K562 (cell line): ENCODE data around the gene LMO2. TPM values are rescaled to one million over a fixed set of nuclear protein-coding genes. Genes with fewer than 3 reads are reported as not detected.

Experiments used
- ARID1B ChIP-seq: fragments of 450-650 bp; IDR thresholded peaks from 2 replicates; pipeline ENCODE4 v1.6.1; 2016; ENCODE audit warnings: antibody characterized with exemption, mild to moderate bottlenecking, inconsistent platforms
- CBFA2T2 ChIP-seq: fragments of 450-650 bp; conservative IDR thresholded peaks from 2 replicates; pipeline ENCODE4 v1.6.1; 2017; ENCODE audit warnings: mild to moderate bottlenecking
- CC2D1A ChIP-seq: fragments of 450-650 bp; IDR thresholded peaks from 2 replicates; pipeline ENCODE4 v1.6.1; 2017; ENCODE audit warnings: mild to moderate bottlenecking
- CREM ChIP-seq: IDR thresholded peaks from 2 replicates; pipeline ENCODE4 v1.6.1; 2014; ENCODE audit warnings: antibody characterized with exemption, low read depth
- DDX20 ChIP-seq: fragments of 450-650 bp; IDR thresholded peaks from 2 replicates; pipeline ENCODE4 v1.6.1; 2016; ENCODE audit warnings: missing genetic modification characterization, low read depth, mild to moderate bottlenecking, missing compliant biosample characterization, moderate library complexity
- DMBX1 ChIP-seq: fragments of 250-450 bp; sonication (Bioruptor Pico); IDR thresholded peaks from 2 replicates; pipeline ENCODE4 v1.8.0; 2022; ENCODE audit warnings: inconsistent platforms, mild to moderate bottlenecking, moderate library complexity, borderline replicate concordance
- DPF2 ChIP-seq: fragments of 450-650 bp; IDR thresholded peaks from 2 replicates; pipeline ENCODE4 v1.6.1; 2016
- ESRRA ChIP-seq: fragments of 450-650 bp; IDR thresholded peaks from 2 replicates; pipeline ENCODE4 v1.6.1; 2014; ENCODE audit warnings: low read depth, mild to moderate bottlenecking, moderate library complexity, borderline replicate concordance
- HDAC2 ChIP-seq: fragments of 450-650 bp; IDR thresholded peaks from 2 replicates; pipeline ENCODE4 v1.6.1; 2016; ENCODE audit warnings: mild to moderate bottlenecking
- HNRNPLL ChIP-seq: fragments of 200-400 bp; formaldehyde crosslinking; IDR thresholded peaks from 2 replicates; pipeline ENCODE4 v1.6.1; 2017; ENCODE audit warnings: low read length, low read depth, mild to moderate bottlenecking; ENCODE audit not compliant: poor library complexity, severe bottlenecking
- HOXB6 ChIP-seq: fragments of 250-450 bp; sonication (Bioruptor Pico); IDR thresholded peaks from 2 replicates; pipeline ENCODE4 v1.5.1; 2022; ENCODE audit warnings: mild to moderate bottlenecking, borderline replicate concordance
- L3MBTL2 ChIP-seq: fragments of 450-650 bp; IDR thresholded peaks from 2 replicates; pipeline ENCODE4 v1.6.1; 2016; ENCODE audit warnings: mild to moderate bottlenecking, moderate library complexity
- LCOR ChIP-seq: sonication (generic); formaldehyde crosslinking; IDR thresholded peaks from 2 replicates; pipeline ENCODE4 v1.8.0; 2022; ENCODE audit warnings: mild to moderate bottlenecking, missing genetic modification reagents
- NFIX ChIP-seq: fragments of 250-450 bp; sonication (Bioruptor Pico); IDR thresholded peaks from 2 replicates; pipeline ENCODE4 v1.4.0; 2020; ENCODE audit warnings: low read depth, mild to moderate bottlenecking, moderate library complexity
- NR2C1 ChIP-seq, 2 experiments: fragments of 450-650 bp; IDR thresholded peaks; 2 replicates each; pipeline ENCODE4 v1.6.1; 2017; ENCODE audit warnings: mild to moderate bottlenecking in 2 of 2, antibody characterized with exemption in 1 of 2, inconsistent platforms in 1 of 2, missing compliant biosample characterization in 1 of 2, missing genetic modification characterization in 1 of 2
- SMARCE1 ChIP-seq: fragments of 450-650 bp; IDR thresholded peaks from 2 replicates; pipeline ENCODE4 v1.7.1; 2016; ENCODE audit warnings: mild to moderate bottlenecking
- SOX6 ChIP-seq: fragments of 450-650 bp; IDR thresholded peaks from 2 replicates; pipeline ENCODE4 v1.6.1; 2014; ENCODE audit warnings: mild to moderate bottlenecking
- TAL1 ChIP-seq: fragments of 450-650 bp; IDR thresholded peaks from 2 replicates; pipeline ENCODE4 v1.6.1; 2016; ENCODE audit warnings: mild to moderate bottlenecking
- ZBTB17 ChIP-seq: fragments of 450-650 bp; formaldehyde crosslinking; IDR thresholded peaks from 2 replicates; pipeline ENCODE4 v1.4.0; 2020; ENCODE audit warnings: mild to moderate bottlenecking
- ZNF644 ChIP-seq: fragments of 200-800 bp; sonication (Bioruptor generic); IDR thresholded peaks from 2 replicates; pipeline ENCODE4 v1.6.1; 2016; ENCODE audit warnings: low read depth, missing genetic modification characterization, missing compliant biosample characterization
- polyA plus RNA-seq, 8 experiments: library from polyadenylated mRNA; depleted of rRNA in 4 of 8; stranded (reverse) in 5 of 8; unstranded in 3 of 8; fragments of >200 nt; fragmentation: Nextera tagmentation in 2 of 8; fragmentation: Illumina TruSeq in 1 of 8; extraction: Ambion mirVana in 2 of 8; extraction: Trizol in 1 of 8; gene quantifications; 2 replicates each; pipeline versions ENCODE4 v1.2.1 to v1.2.3, GENCODE V29; 2011 to 2014; ENCODE audit warnings: inconsistent platforms in 1 of 8, missing spikeins in 1 of 8
- total RNA-seq, 7 experiments: library from RNA; depleted of rRNA in 6 of 7; stranded (reverse); fragments of >200 nt in 6 of 7; fragmentation: Illumina TruSeq in 2 of 7; extraction: Trizol in 2 of 7; gene quantifications; 2 replicates each; pipeline versions ENCODE4 v1.2.1 to v1.2.3, GENCODE V29; 2011 to 2021; ENCODE audit warnings: low replicate concordance in 1 of 7
- TF ChIP-seq, protein P1 (sequence below), 2 experiments: fragments of 150-350 bp in 1 of 2; IDR thresholded peaks; 2 replicates each; pipeline ENCODE4 v1.6.1; 2012 to 2016; ENCODE audit warnings: low read depth in 2 of 2, low read length in 2 of 2, mild to moderate bottlenecking in 1 of 2, moderate library complexity in 1 of 2
- TF ChIP-seq, protein P2 (sequence below): sonication (generic); formaldehyde crosslinking; IDR thresholded peaks from 2 replicates; pipeline ENCODE4 v1.8.0; 2022; ENCODE audit warnings: missing genetic modification reagents, mild to moderate bottlenecking, moderate library complexity, borderline replicate concordance
- TF ChIP-seq, protein P3 (sequence below): fragments of 200-800 bp; sonication (Bioruptor generic); IDR thresholded peaks from 2 replicates; pipeline ENCODE4 v1.6.1; 2017; ENCODE audit warnings: missing genetic modification characterization, missing compliant biosample characterization

The LMO2 gene
- total and polyA plus RNA-seq, 9 of the 15 experiments (the other 6 are each of a cell fraction or from before 2014, with no cell fraction given): 6.9 to 126 (median 91.5) TPM

GRCh38 chr11:33936725-33937604 is 45.1 kb upstream of the LMO2 start (continued):
- TF ChIP-seq HNRNPLL (no peak), CBFA2T2 (peak; percentile 89), CC2D1A (peak; percentile 36; the same call in 1 of the 2 replicates), NR2C1 (IDR thresholded peaks at IDR 0.05) (no peak), NR2C1 (tag; IDR thresholded peaks at IDR 0.05) (peak; percentile 38; the same call in 1 of the 2 replicates), DPF2 (peak; percentile 85), L3MBTL2 (peak; percentile 34), HDAC2 (peak; percentile 70), HOXB6 (CRISPR knock-in tag) (no peak), TAL1 (peak; percentile 76), NFIX (CRISPR knock-in tag) (no peak), ZNF644 (tag) (no peak), DMBX1 (CRISPR knock-in tag) (peak; percentile 51), ZBTB17 (CRISPR knock-in tag) (0 out of 2 replicates have a peak, but pooled peaks have one; percentile 4), DDX20 (tag) (no peak), SMARCE1 (peak; percentile 86), CREM (peak; percentile 65; the same call in 1 of the 2 replicates), ARID1B (peak; percentile 91), ESRRA (0 out of 2 replicates have a peak, but pooled peaks have one; percentile 34), LCOR (CRISPR knock-in tag) (0 out of 2 replicates have a peak, but pooled peaks have one; percentile 0), SOX6 (peak; percentile 83)
- TF ChIP-seq, protein P1, sequence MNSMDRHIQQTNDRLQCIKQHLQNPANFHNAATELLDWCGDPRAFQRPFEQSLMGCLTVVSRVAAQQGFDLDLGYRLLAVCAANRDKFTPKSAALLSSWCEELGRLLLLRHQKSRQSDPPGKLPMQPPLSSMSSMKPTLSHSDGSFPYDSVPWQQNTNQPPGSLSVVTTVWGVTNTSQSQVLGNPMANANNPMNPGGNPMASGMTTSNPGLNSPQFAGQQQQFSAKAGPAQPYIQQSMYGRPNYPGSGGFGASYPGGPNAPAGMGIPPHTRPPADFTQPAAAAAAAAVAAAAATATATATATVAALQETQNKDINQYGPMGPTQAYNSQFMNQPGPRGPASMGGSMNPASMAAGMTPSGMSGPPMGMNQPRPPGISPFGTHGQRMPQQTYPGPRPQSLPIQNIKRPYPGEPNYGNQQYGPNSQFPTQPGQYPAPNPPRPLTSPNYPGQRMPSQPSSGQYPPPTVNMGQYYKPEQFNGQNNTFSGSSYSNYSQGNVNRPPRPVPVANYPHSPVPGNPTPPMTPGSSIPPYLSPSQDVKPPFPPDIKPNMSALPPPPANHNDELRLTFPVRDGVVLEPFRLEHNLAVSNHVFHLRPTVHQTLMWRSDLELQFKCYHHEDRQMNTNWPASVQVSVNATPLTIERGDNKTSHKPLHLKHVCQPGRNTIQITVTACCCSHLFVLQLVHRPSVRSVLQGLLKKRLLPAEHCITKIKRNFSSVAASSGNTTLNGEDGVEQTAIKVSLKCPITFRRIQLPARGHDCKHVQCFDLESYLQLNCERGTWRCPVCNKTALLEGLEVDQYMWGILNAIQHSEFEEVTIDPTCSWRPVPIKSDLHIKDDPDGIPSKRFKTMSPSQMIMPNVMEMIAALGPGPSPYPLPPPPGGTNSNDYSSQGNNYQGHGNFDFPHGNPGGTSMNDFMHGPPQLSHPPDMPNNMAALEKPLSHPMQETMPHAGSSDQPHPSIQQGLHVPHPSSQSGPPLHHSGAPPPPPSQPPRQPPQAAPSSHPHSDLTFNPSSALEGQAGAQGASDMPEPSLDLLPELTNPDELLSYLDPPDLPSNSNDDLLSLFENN (IDR thresholded peaks at IDR 0.05; ENCODE audit: low read depth in 2 of 2, low read length in 2 of 2): 0 out of 4 replicates have a peak, but pooled peaks of 1 of the 2 experiments have one; percentile 23
- TF ChIP-seq, protein P2, sequence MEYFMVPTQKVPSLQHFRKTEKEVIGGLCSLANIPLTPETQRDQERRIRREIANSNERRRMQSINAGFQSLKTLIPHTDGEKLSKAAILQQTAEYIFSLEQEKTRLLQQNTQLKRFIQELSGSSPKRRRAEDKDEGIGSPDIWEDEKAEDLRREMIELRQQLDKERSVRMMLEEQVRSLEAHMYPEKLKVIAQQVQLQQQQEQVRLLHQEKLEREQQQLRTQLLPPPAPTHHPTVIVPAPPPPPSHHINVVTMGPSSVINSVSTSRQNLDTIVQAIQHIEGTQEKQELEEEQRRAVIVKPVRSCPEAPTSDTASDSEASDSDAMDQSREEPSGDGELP (CRISPR knock-in tag): peak; percentile 97
- TF ChIP-seq, protein P3, sequence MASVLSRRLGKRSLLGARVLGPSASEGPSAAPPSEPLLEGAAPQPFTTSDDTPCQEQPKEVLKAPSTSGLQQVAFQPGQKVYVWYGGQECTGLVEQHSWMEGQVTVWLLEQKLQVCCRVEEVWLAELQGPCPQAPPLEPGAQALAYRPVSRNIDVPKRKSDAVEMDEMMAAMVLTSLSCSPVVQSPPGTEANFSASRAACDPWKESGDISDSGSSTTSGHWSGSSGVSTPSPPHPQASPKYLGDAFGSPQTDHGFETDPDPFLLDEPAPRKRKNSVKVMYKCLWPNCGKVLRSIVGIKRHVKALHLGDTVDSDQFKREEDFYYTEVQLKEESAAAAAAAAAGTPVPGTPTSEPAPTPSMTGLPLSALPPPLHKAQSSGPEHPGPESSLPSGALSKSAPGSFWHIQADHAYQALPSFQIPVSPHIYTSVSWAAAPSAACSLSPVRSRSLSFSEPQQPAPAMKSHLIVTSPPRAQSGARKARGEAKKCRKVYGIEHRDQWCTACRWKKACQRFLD (CRISPR knock-in tag): peak; percentile 82; the same call in 1 of the 2 replicates
